Posterior cingulate gyrus (tissue), 11 donors: ENCODE measurements around the gene ALOX5AP.

ENCODE experiments used
- DNase-seq, 10 donors: peaks; one replicate each; pipeline versions ENCODE4 v3.0.0 to v3.0.0-alpha.2; 2020 to 2021; ENCODE audit warnings: mixed read lengths in 3 of 10
- intact Hi-C: fragments of 100-400 bp; cut with DNase I; formaldehyde crosslinking; loops from one replicate; pipeline ENCODE4 v1.15.1; 2023

The ALOX5AP gene

DNA sequence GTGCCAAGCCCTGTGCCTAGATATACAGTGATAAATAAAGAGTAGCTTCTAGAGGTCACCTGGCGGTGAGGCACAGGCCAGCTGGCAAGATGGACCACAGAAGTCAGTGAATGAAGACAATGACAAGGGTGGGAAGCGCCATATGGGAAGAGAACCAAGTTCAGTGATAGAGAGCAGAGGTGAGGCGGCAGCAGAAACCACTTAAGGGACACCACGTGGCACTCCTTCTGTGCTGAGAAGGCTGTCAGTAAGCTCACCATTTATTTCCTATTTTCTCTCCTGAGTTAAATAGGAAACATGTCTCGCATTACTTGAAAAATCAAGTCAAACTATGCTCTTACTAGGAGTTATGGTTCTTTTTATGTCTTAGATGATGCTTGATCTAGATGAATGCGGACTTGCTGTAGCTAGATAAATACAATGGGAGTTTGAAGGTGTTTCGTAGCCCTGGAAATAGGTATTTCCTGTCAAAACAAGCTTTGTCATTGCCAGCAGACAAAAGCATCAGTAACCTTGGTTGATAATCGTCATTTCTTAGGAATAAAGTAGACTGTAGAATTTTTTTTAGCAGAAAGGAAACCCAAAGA lies 17.8 kb downstream of the ALOX5AP start:
- intact Hi-C loops = no loop called here
- DNase-seq = no peak

DNA sequence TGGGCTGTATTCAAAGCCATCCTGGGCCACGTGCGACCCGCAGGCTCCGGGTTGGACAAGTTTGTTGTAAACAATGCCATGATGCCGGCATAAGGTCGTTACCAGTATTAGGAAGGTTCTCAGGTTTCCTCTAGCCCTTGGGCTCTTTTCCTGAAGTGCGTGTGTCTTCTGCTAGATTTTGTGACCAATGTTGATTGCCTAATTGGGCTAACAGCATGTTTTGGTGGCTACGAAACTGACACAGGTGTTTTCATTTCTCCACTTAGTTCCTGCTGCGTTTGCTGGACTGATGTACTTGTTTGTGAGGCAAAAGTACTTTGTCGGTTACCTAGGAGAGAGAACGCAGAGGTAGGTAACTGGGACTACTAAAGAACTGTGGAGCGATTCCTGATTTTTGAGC lies 20.3 kb downstream of the ALOX5AP start:
- no peak for DNase-seq
- intact Hi-C loops = no loop called here

DNA sequence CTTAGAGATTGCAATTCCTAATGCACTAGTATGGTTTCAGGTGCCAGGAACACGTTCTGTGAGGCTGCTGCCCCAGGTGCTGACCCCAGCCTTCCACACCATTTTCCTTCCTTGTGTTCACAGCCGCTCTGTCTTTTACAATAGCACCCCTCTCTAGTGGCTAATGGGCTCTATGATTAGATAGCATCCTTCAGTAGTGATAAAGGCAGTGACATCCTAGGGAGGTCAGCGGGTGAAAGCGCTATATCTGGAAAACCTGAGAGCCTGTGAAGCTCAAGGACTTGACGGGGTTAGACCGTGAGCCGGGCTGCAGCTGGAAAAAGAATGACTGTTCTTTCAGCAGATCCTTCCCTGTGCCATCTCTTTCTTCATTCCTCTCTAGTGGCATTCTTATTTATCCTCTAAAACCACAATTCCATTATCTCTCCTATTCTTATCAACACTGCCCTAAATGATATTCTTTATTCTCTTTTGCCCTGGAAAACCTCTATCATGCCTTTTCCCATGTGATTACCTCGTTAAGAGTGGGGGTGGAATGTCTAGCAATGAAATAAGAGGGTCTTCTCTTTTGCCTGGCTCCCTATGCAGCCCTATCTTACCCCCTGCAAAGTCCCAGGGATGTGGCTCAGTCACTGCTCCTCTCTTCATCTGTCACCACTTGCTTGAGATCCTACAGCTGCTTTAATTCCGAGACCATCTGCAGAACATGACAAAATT lies 21.8 kb downstream of the ALOX5AP start:
- no peak for DNase-seq
- intact Hi-C loops = no loop called here

DNA sequence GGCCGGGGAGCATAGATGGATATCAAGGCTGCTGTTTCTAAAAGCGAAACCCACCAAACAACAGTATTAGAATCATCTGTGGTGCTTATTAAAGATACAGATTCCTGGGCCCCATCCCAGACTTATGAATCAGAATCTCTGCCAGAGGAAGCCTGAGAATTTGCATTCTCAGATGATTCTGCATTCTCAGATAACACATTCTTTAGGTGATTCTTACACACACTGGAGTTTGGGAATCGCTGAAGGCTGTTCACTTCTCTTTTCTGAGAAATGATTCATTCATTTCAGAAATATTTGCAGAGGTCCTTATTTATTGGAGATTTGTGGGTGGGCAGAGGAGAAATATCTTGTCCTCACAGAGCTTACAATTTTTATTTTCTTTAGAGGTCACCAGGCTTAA lies 24.4 kb downstream of the ALOX5AP start:
- intact Hi-C loops = no loop called here
- DNase-seq = no peak

DNA sequence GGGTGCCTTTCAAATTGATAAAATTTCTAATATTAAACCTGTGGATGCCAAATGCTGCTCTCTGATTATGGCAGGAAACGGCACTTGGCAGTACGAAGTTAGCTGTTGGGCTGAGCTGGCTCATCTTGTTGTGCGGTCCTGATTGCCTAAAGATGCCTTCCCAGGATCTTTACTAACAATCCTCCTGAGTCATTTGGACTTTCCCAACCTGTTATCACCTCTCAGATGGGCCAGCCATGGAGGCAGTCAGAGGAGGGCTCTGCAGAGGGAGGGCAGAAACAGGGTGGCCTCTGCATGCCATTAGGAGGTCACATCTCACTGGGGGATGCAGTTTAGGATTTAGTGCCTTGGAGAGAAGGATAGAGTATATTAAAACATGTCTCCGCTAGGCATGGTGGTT lies 27.3 kb downstream of the ALOX5AP start:
- intact Hi-C loops = no loop called here
- DNase-seq = no peak

DNA sequence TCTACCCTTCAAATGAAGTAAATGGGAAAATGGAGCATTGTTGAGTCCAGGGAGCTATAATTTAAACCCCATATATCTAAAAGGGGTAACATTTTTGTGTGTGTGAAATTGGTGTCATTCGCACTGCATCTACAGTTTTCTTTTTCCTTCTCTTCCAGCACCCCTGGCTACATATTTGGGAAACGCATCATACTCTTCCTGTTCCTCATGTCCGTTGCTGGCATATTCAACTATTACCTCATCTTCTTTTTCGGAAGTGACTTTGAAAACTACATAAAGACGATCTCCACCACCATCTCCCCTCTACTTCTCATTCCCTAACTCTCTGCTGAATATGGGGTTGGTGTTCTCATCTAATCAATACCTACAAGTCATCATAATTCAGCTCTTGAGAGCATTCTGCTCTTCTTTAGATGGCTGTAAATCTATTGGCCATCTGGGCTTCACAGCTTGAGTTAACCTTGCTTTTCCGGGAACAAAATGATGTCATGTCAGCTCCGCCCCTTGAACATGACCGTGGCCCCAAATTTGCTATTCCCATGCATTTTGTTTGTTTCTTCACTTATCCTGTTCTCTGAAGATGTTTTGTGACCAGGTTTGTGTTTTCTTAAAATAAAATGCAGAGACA lies 28.6 kb downstream of the ALOX5AP start:
- intact Hi-C loops = no loop called here

DNA sequence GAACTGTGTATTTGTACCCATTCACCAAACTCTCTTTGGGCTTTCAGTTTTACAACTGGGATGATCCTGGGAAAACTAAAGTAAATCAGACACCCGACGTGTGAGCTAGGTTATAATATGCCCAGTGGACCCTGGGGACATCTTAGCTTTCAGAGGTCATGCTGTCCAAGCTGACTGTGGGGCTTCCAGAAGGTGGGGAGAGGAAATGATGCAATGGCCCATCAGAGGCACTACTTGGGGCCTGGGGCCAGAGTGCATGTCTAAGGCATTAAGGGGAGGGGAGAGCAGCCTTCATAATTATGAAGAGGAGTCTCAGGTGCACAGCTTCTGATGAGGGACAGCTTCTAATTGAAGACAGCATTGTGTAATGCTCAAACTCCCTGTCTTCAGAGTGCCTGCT lies 30.9 kb downstream of the ALOX5AP start:
- intact Hi-C loops = no loop called here
- DNase-seq = no peak

More for the DNA sequence above, 28.6 kb downstream of the ALOX5AP start:
- no peak for DNase-seq

DNA sequence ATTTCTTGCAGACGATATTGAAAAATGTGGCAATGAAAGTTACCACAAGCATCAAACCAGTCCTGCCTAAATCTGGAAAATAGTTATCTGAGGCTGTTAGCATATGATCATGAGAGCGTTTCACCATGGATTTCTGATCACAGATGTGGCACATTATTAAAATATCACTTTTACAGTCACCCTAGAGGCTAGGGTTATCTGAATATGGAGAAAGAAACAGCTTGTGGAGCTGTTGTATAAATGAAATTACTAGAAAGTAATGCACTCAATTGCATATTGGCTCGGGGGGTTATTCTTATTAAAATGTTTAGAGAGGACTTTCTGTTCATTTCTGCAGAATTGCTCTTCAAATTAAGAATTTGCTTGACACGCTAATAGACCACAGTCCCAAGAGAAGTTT lies 35.6 kb downstream of the ALOX5AP start:
- no peak for DNase-seq
- intact Hi-C loops = no loop called here

DNA sequence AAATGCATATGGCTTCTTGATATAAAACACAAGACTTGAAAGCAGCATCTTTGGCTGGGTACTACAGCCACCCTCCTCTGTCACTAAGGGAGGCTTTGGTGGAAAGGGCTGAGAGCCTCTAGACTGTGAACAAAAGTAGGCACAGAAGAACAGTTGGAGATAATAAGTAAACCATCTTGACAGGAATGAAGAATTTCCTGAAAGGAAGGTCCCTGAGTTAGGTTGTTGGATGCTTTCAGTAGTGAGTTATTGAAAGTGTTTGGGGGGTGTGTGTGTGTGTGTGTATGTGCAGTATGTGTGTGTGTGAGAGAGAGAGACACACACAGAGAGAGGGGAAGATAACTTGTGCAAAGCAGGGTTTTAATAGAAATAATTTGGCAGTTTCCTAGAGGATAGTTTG lies 38.2 kb downstream of the ALOX5AP start:
- intact Hi-C loops = no loop called here
- DNase-seq = no peak

DNA sequence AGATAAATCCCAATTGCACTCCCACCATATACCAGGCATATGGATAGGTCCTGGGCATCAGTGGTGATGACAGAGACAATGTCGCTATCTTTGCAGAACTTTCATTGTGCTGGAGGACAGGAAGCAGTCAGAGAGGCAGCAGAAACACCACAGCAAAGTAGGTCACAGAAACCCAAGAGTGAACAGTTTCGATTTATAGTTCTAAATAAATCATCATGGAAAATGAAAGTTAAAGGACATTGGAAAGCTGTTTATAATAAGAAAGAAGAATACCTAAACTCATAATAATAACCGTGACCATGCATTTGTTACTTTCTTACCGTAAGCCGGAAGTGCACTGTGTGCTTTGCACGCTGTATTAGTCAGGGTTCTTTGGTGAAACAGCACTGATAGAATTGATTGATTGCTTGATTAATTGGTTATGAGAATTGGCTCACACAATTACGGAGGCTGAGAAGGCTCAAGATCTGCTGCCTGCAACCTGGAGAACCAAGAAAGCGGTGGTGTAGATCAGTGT lies 38.9 kb downstream of the ALOX5AP start:
- intact Hi-C loops = no loop called here
- no peak for DNase-seq

DNA sequence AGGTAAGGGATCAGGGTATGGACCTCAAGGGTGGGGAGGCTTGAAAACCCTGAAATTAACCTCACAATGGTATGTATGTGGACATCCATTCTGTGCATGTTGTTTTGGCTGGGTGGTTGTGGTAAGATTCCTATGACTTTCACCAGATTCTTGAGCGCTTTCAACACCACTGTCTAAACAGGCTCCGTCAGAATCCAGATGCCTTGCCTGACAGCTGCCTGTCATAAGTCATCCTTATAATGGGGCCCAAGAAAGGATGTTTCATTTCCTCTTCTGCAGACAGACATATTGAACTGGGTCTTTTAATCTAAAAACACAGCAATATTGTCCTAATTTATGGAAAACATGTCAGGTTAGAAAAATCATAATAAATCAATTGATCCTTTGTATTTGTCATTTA lies 41.3 kb downstream of the ALOX5AP start:
- intact Hi-C loops = no loop called here
- no peak for DNase-seq

DNA sequence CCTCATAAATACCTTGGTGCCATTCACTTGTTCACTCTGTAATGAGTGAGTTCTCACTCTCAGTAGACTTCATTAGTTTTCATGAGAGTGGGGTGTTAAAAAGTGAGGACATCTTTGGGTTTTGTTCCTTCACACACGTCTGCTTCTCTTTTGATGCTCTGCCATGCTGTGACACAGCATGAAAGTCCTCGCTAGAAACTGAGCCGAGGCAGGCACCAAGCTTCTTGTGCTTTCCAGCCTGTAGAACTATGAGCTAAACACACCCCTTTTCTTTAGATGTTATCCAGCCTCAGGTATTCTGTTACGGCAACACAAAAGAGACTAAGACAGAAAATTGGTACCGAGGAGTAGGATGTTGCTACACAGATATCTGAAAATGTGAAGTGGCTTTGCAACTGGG lies 43.7 kb downstream of the ALOX5AP start:
- intact Hi-C loops = no loop called here
- no peak for DNase-seq

DNA sequence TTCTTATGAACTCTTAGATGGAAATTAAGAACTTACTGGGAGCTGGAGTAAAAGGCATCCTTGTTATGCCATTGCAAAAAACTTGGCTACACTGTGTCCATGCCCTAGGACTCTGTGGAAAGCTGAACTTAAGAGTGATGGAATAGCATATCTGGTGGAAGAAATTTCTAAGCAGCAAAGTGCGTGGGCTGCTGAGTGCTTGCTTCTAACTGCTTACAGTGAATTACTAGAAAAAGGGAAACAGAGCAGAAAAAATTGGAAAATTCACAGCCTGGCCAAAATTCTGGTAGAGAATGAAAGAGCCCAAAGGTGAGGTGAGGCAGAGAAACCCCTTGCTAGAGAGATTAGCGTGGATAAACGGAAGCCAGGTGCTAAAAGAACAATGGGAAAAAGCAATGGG lies 44.3 kb downstream of the ALOX5AP start:
- intact Hi-C loops = no loop called here
- no peak for DNase-seq

DNA sequence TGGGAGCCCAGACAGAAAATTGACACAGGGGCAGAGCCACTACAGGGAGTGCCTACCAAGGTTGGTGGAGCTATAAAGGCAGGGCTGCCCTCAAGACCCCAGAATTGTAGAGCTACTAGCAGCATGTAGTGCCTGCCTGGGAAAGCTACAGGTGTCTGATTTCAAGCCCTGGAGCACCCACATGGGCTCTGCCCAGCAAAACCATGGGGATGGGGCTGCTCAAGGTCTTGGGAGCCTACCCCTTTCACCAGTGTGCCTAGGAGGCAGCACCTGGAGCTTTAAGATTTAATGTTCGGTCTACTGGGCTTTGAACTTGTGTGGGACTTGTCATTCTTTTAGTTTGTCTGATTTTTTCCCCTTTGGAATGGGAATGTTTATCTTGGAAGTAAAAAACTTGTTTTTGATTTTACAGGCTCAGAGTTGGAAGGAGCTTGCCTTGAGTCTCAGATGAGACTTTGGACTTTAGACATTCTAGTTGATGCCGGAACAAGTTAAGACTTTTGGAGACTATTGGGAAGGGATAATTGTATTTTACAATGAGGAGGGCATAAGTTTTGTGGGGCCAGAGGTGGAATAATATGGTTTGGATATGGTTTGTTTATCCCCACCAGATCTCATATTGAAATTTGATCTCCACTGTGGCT lies 45.1 kb downstream of the ALOX5AP start:
- DNase-seq = no peak
- intact Hi-C loops = no loop called here

DNA sequence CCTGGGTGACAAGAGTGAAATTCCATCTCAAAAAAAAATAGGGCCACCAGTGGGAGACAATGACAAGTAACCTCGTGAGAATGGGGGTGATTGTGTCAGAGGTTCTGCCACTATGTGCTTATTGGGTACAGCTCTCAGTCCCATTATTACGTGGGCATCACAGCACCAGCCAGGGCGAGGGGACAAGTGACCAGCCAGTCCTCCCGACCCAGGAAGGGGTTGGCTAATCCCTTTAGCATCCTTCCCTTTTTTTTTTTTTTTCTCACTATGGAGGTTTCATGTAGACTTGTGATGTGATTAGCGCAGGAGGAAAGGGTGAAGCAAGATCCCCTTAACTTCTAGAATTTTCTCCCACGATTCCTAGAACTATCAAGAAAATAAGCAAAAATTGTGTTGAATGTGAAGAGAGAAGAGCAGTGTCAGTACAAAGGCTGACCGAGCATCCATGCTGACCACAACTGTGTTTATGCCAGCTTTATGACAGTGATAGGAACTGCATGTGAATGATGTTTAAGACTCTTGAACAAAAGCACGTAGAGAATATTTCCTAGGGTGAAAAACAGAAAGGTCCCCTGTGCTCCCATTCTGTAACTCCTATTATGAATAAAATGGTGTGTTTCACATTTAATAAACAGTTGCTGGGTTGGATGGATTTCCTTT lies 50.0 kb downstream of the ALOX5AP start:
- no peak for DNase-seq
- intact Hi-C loops = no loop called here

DNA sequence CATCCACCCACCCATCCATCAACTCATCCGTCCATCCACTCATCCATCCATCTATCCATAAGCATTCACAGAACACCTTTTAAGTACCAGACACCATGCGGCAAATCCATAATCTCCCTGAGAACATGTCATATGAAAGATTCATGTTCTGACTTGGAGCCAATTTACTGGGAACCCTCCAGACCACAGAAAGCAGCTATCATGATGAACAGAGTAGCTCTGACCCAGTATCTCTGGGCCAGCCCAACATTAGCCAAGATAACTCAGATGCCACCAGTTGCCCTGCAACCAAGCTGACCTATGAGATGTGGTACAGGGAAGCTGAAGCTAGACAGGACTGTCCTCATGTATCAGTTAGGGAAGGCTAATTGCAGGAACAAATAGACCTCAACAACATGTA lies 51.3 kb downstream of the ALOX5AP start:
- intact Hi-C loops = no loop called here
- DNase-seq = no peak

DNA sequence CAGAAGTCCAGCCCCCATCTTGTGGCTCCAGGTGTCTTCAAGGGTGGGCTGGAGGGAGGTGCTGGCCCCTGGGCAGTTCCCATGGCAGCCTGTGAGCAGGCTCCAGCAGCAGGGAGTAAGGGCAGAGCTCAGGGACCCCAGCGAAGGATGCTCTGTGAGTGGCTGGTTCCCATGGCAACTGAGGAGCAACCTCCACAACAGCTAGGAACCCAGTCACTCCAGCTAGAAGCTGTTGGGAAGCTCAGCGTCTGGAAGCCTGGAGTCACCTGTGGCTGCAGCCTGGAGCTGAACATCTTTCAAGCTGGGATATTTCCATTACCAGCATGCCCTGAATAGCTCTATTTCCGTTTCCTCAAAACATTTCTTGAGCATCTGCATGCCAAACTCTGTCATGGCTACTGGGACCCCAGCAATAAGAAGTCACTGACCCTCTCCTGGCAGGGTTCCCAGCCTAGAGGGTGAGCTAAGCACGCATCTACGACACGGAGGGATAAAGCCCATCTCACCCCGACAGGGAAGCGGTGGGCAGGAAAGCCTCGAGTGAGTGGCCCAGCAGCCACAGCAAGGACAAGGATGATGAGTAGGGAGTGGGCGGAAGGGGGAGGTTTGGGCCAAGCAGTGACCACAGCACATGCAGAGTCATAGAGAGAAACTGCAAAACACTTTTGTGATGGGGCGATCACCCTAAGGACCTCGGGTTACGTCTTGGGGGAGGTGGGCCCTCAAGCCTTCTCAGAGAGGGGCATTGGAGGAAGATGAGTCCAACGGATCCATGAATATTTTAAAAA lies 52.6 kb downstream of the ALOX5AP start:
- intact Hi-C loops = no loop called here
- DNase-seq = no peak

DNA sequence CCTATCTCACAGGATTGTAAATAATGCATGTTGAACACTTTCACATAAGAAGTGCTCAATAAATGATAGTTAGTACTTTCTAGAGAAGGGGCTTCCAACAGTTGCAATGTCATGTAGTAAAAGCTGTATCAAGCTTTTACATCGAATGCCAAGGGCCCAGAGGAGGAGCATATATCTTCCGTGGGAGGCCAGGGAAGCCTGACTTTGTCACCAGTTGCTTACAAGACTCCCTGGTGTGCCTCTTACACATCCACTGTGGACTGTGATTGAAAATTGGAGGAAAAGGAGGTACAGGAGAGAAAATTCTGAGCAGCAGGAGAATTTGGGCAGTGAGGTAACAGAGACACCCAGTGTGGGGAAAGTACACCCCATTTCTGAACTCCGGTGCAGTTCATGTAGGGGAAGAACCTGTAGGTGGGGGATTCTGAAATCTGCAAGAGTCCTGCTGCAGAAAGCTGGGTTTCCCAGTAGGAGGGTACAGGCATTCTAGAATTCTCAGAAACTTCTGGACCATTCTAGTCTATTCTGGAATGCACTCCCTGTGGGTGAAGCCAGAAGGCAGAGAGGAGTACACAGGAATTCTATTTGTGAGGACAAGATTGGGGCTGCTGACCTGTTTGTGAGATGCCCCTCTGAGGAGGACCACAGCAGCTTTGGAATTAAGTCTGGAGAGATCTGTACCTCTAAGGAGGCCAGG lies 54.0 kb downstream of the ALOX5AP start:
- intact Hi-C loops = no loop called here
- no peak for DNase-seq

DNA sequence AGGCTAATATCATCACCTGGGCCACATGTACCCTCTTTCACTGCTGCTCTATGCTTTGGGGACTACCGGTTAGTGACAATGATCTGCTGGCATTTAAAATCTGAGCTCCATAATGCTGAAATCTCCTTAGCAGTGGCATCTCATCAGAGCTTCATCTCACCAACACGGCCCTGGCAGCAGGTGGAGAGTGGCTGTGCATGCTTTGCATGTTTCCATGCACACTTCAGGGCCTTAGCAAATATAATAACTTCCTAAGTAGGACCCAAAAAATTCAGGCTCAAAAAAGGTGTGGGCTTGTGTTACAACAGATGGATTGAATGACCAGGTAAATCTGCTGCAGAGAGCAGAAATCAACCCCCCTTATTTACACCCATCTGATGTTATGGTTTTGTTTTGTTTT lies 55.2 kb downstream of the ALOX5AP start:
- intact Hi-C loops = no loop called here

More for the DNA sequence above, 55.2 kb downstream of the ALOX5AP start:
- no peak for DNase-seq
